GM10266 (cell line): ENCODE results near the gene CELSR3.

Experiments used
- DNase-seq: peaks from one replicate; pipeline ENCODE4 v3.0.0; 2012; ENCODE audit errors: extremely low spot score
- CTCF ChIP-seq: IDR thresholded peaks from 2 replicates; pipeline ENCODE4 v1.5.1; 2012; ENCODE audit warnings: mild to moderate bottlenecking, low read depth; ENCODE audit not compliant: control insufficient read depth, insufficient read depth; ENCODE audit errors: missing control alignments

CELSR3 gene

GRCh38 chr3:48599077-48599501 lies 63.6 kb downstream of the CELSR3 start:
- DNase-seq = no peak
- no peak for TF ChIP-seq CTCF

GRCh38 chr3:48598323-48599076 lies 64.2 kb downstream of the CELSR3 start:
- TF ChIP-seq CTCF = no peak
- DNase-seq = no peak

GRCh38 chr3:48597408-48597800 lies 65.3 kb downstream of the CELSR3 start:
- DNase-seq = no peak
- TF ChIP-seq CTCF = no peak

GRCh38 chr3:48596676-48597407 lies 65.8 kb downstream of the CELSR3 start:
- no peak for DNase-seq
- TF ChIP-seq CTCF = no peak

GRCh38 chr3:48596157-48596556 lies 66.5 kb downstream of the CELSR3 start:
- TF ChIP-seq CTCF = no peak
- no peak for DNase-seq

GRCh38 chr3:48595526-48596121 lies 67.1 kb downstream of the CELSR3 start:
- no peak for TF ChIP-seq CTCF
- no peak for DNase-seq
